Astrocyte (in vitro differentiated cells and primary cell): ENCODE data around the gene YIF1B.

Source experiments
- CTCF ChIP-seq: IDR thresholded peaks from 2 replicates; pipeline ENCODE4 v1.5.1; 2011; ENCODE audit warnings: low read depth, mild to moderate bottlenecking, inconsistent platforms, low read length, moderate library complexity; ENCODE audit not compliant: insufficient read depth
- EZH2 ChIP-seq: IDR thresholded peaks from 2 replicates; pipeline ENCODE4 v1.6.1; 2012; ENCODE audit warnings: mild to moderate bottlenecking, low read length, inconsistent platforms; ENCODE audit not compliant: insufficient read depth

GRCh38 chr19:38264486-38265212, 51.1 kb downstream of the YIF1B start, which contains the start of gene SPINT2:
- TF ChIP-seq CTCF, result no peak
- TF ChIP-seq EZH2, result peak; percentile 48
